GM23338 (cell line): ENCODE data around the gene SIGLEC7. TPM values are rescaled to one million over a fixed set of nuclear protein-coding genes. Genes with fewer than 3 reads are reported as not detected.

Source experiments
- ATAC-seq: fragments of 200-7000 bp; cut with Tn5 transposase; 3 replicates; pipeline ENCODE4 v1.9.1; 2020
- DNase-seq: peaks from one replicate; pipeline ENCODE4 v3.0.0-alpha.2; 2015; ENCODE audit warnings: low spot score
- H2AFZ ChIP-seq: fragments of 200-600 bp; sonication (generic); 2 replicates; pipeline ENCODE4 v1.8.0; 2016; ENCODE audit warnings: antibody characterized with exemption, mild to moderate bottlenecking, moderate library complexity
- H3F3A ChIP-seq: fragments of 200-600 bp; sonication (generic); replicated peaks from 2 replicates; pipeline ENCODE4 v1.8.0; 2017; ENCODE audit warnings: antibody characterized with exemption, mixed run types, low read depth
- H3K27ac ChIP-seq: fragments of 200-600 bp; sonication (generic); 2 replicates; pipeline ENCODE4 v1.6.1; 2016; ENCODE audit warnings: low read depth
- H3K27me3 ChIP-seq: fragments of 200-600 bp; sonication (generic); 2 replicates; pipeline ENCODE4 v1.8.0; 2016; ENCODE audit warnings: mild to moderate bottlenecking, mixed run types, moderate library complexity; ENCODE audit not compliant: insufficient read depth
- H3K36me3 ChIP-seq: fragments of 200-600 bp; sonication (generic); 2 replicates; pipeline ENCODE4 v1.8.0; 2016; ENCODE audit warnings: mild to moderate bottlenecking; ENCODE audit not compliant: insufficient read depth
- H3K4me1 ChIP-seq: fragments of 200-600 bp; sonication (generic); 2 replicates; pipeline ENCODE4 v1.8.0; 2016; ENCODE audit warnings: mild to moderate bottlenecking, moderate library complexity; ENCODE audit not compliant: insufficient read depth
- H3K4me2 ChIP-seq: fragments of 200-600 bp; sonication (generic); 2 replicates; pipeline ENCODE4 v1.7.1; 2017; ENCODE audit warnings: mixed run types
- H3K4me3 ChIP-seq: fragments of 200-600 bp; sonication (generic); 2 replicates; pipeline ENCODE4 v1.6.1; 2016; ENCODE audit warnings: mixed run types
- H3K79me2 ChIP-seq: fragments of 200-600 bp; sonication (generic); replicated peaks from 2 replicates; pipeline ENCODE4 v1.8.0; 2017; ENCODE audit warnings: mild to moderate bottlenecking; ENCODE audit not compliant: insufficient read depth
- H3K9me2 ChIP-seq: fragments of 200-600 bp; sonication (generic); 2 replicates; pipeline ENCODE4 v1.8.0; 2017; ENCODE audit not compliant: insufficient read depth
- H4K20me1 ChIP-seq: fragments of 200-600 bp; sonication (generic); replicated peaks from 2 replicates; pipeline ENCODE4 v1.8.0; 2017; ENCODE audit warnings: mild to moderate bottlenecking; ENCODE audit not compliant: insufficient read depth
- H3K27ac Mint-ChIP-seq: 2 replicates; pipeline ENCODE4 v1.8.0; 2020; ENCODE audit warnings: inconsistent platforms, mild to moderate bottlenecking, moderate library complexity, mixed read lengths
- H3K27me3 Mint-ChIP-seq: 3 replicates; pipeline ENCODE4 v1.8.0; 2022; ENCODE audit warnings: low read depth, mild to moderate bottlenecking, moderate library complexity, mixed read lengths, inconsistent platforms; ENCODE audit not compliant: insufficient read depth, poor library complexity
- H3K36me3 Mint-ChIP-seq: 3 replicates; pipeline ENCODE4 v1.8.0; 2021; ENCODE audit warnings: low read depth, mild to moderate bottlenecking, inconsistent platforms, moderate library complexity, mixed read lengths
- H3K4me1 Mint-ChIP-seq: 3 replicates; pipeline ENCODE4 v1.8.0; 2020; ENCODE audit warnings: mild to moderate bottlenecking, inconsistent platforms, mixed read lengths
- H3K4me3 Mint-ChIP-seq: 3 replicates; pipeline ENCODE4 v1.8.0; 2021; ENCODE audit warnings: moderate library complexity, mild to moderate bottlenecking, inconsistent platforms, mixed read lengths
- H3K9me3 Mint-ChIP-seq: 3 replicates; pipeline ENCODE4 v1.8.0; 2020; ENCODE audit warnings: moderate library complexity, mild to moderate bottlenecking, inconsistent platforms, mixed read lengths
- CREB1 ChIP-seq: fragments of 250-450 bp; sonication (Bioruptor Pico); IDR thresholded peaks from 2 replicates; pipeline ENCODE4 v1.5.0; 2020; ENCODE audit warnings: low read depth, mild to moderate bottlenecking, moderate library complexity
- ETS1 ChIP-seq: IDR thresholded peaks from 2 replicates; pipeline ENCODE4 v1.6.1; 2016; ENCODE audit warnings: antibody characterized with exemption
- EZH2 ChIP-seq: fragments of 200-600 bp; sonication (generic); IDR thresholded peaks from one replicate; pipeline ENCODE4 v1.8.0; 2017; ENCODE audit warnings: antibody characterized with exemption, mild to moderate bottlenecking, low read depth; ENCODE audit not compliant: unreplicated experiment
- JUNB ChIP-seq: IDR thresholded peaks from one replicate; pipeline ENCODE4 v1.6.1; 2016; ENCODE audit warnings: antibody characterized with exemption; ENCODE audit not compliant: unreplicated experiment
- REST ChIP-seq: IDR thresholded peaks from one replicate; pipeline ENCODE4 v1.6.1; 2018; ENCODE audit warnings: antibody characterized with exemption; ENCODE audit not compliant: unreplicated experiment
- STAT1 ChIP-seq: IDR thresholded peaks from one replicate; pipeline ENCODE4 v1.6.1; 2016; ENCODE audit warnings: antibody characterized with exemption; ENCODE audit not compliant: unreplicated experiment
- ZNF331 ChIP-seq: fragments of 250-450 bp; sonication (Bioruptor Pico); IDR thresholded peaks from 2 replicates; pipeline ENCODE4 v1.5.0; 2020; ENCODE audit warnings: low read depth, mild to moderate bottlenecking, moderate library complexity
- ZNF462 ChIP-seq: fragments of 250-450 bp; sonication (Bioruptor Pico); IDR thresholded peaks from 2 replicates; pipeline ENCODE4 v1.5.0; 2020; ENCODE audit warnings: mild to moderate bottlenecking, moderate library complexity
- polyA plus RNA-seq: library from polyadenylated mRNA; unstranded; fragments of >200 nt; fragmentation: Nextera tagmentation; extraction: Ambion mirVana; gene quantifications from 2 replicates; pipeline ENCODE4 v1.2.1, GENCODE V29; 2016
- total RNA-seq: library from RNA; depleted of rRNA; stranded (reverse); fragments of >200 nt; shearing (Covaris generic); gene quantifications from 2 replicates; pipeline ENCODE4 v1.2.3, GENCODE V29; 2014

Gene SIGLEC7
- total and polyA plus RNA-seq, 2 experiments from 2014 or later = not detected

- no peak for ATAC-seq
- Histone ChIP-seq H2AFZ (no peak overlapping the region), H3K79me2 (no peaks in the 10 kb centered on the region), H3K4me3 (no peak overlapping the region), H4K20me1 (no peaks in the 10 kb centered on the region), H3K27me3 (no peaks in the 10 kb centered on the region), H3K4me1 (no peaks in the 10 kb centered on the region), H3K27ac (no peak overlapping the region), H3F3A (no peaks in the 10 kb centered on the region), H3K4me2 (no peak overlapping the region), H3K9me2 (0 out of 2 replicates have a peak, but pooled peaks cover 10% of the 10 kb centered on the region), H3K36me3 (no peaks in the 10 kb centered on the region)
- DNase-seq = no peak
- H3K36me3 Mint-ChIP-seq = no peaks in the 10 kb centered on the region; the same call in 2 of the 3 replicates
- H3K4me3 Mint-ChIP-seq = no peak overlapping the region
- H3K27me3 Mint-ChIP-seq = peaks cover 12% of the 10 kb centered on the region
- H3K27ac Mint-ChIP-seq = no peak overlapping the region
- no peaks in the 10 kb centered on the region; the same call in 2 of the 3 replicates for H3K4me1 Mint-ChIP-seq
- TF ChIP-seq CREB1 (CRISPR knock-in tag) (no peak), JUNB (no peak), REST (no peak), ZNF331 (CRISPR knock-in tag) (no peak), ETS1 (no peak), STAT1 (no peak)
- H3K9me3 Mint-ChIP-seq = peaks cover 7% of the 10 kb centered on the region; the same call in 1 of the 3 replicates
Observed at GRCh38 chr19:51148580-51148979, 6.5 kb downstream of the SIGLEC7 start.

DNA sequence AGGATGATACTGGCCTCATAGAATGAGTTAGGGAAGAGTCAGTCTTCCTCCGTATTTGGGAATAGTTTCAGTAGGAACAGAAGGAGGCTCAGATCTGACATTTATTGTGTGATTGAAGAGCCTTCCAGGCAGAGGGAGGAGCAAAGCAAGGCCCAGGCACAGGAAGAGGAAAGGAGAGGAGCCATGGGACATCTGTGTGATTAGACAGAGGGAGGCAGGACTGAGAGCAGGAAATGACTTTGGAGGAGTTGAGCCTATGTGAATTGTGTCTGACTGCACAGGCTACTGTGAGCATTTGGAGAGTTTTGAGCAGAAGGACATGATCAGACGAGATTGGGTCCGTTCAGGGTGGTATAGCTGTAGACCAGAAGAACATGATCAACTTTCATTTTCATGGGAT is 8.5 kb downstream of the SIGLEC7 start:
- H3K36me3 Mint-ChIP-seq = no peaks in the 10 kb centered on the region; the same call in 2 of the 3 replicates
- TF ChIP-seq ETS1 (no peak), ZNF331 (CRISPR knock-in tag) (no peak), EZH2 (no peak), ZNF462 (no peak), CREB1 (CRISPR knock-in tag) (no peak), JUNB (no peak)

More for the DNA sequence above, 8.5 kb downstream of the SIGLEC7 start:
- no peaks in the 10 kb centered on the region for H3K79me2 ChIP-seq
- H3K27ac ChIP-seq = no peak overlapping the region
- H3K27me3 Mint-ChIP-seq = peaks cover 8% of the 10 kb centered on the region
- no peak overlapping the region for H3K4me3 ChIP-seq
- no peak overlapping the region for H3K4me3 Mint-ChIP-seq
- no peak overlapping the region for H3K4me2 ChIP-seq
- no peaks in the 10 kb centered on the region for H3K27me3 ChIP-seq
- peaks cover 4% of the 10 kb centered on the region; the same call in 1 of the 3 replicates for H3K9me3 Mint-ChIP-seq
- no peaks in the 10 kb centered on the region for H4K20me1 ChIP-seq
- no peak overlapping the region for H3K27ac Mint-ChIP-seq
- H3K4me1 Mint-ChIP-seq = no peaks in the 10 kb centered on the region; the same call in 2 of the 3 replicates
- no peak for DNase-seq
- no peak for ATAC-seq
- H3F3A ChIP-seq = no peaks in the 10 kb centered on the region
- H3K9me2 ChIP-seq = 0 out of 2 replicates have a peak, but pooled peaks cover 10% of the 10 kb centered on the region
- no peaks in the 10 kb centered on the region for H3K4me1 ChIP-seq
- H2AFZ ChIP-seq = no peak overlapping the region
- H3K36me3 ChIP-seq = no peaks in the 10 kb centered on the region
